GM19099 (cell line): ENCODE data around the gene SLC9A3.

Experiments used
- POLR2A ChIP-seq: IDR thresholded peaks from 3 replicates; pipeline ENCODE4 v1.6.1; 2011; ENCODE audit warnings: low read depth; ENCODE audit not compliant: insufficient read length; ENCODE audit errors: extremely low read depth

SLC9A3 gene

DNA sequence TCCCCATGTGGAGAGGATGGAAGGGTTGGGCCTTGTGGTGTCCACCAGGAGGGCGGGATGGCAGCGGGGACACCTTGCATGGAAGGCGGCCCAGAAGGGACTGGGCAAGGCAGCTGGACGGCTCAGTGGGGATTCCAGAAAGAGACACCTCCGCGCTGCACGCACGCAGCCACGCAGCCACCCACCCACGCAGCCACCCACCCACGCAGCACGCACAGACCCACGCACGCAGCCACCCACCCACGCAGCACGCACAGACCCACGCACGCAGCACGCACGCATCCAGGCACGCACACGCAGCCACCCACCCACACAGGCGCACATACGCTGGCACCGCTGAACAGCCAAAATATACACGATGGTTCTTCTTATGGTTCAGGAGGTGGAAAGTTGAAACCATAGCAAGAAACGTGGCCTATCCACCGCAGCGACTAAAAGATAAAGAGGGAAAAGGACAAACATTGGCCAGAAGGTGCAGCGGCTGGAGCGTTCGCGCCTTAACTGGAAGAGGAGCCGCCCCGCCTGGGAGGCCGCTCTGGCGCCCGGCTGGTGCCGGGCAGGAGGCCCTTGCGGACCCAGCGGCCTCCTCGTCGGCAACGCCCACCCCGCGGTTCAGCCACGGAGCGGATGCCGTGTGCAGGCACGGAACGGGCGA, 103.5 kb downstream of the SLC9A3 start:
- no peak for TF ChIP-seq POLR2A
